IMR-90 (cell line): ENCODE measurements around the gene P2RY14. TPM values are rescaled to one million over a fixed set of nuclear protein-coding genes. Genes with fewer than 3 reads are reported as not detected.

ENCODE experiments used
- ATAC-seq: fragments of 200-7000 bp; cut with Tn5 transposase; 2 replicates; pipeline ENCODE4 v1.9.1; 2020; ENCODE audit warnings: low read depth, mild to moderate bottlenecking, moderate library complexity
- BruUV-seq: library from RNA; stranded (reverse); fragments of 400-500 nt; replicated peaks from 2 replicates; lab custom pipeline; 2021; lab: Mats Ljungman, UMichigan
- CTCF ChIA-PET: fragments of 300-600 bp; formaldehyde crosslinking; extraction: SDS; loops from one replicate; lab custom pipeline; 2021; ENCODE audit warnings: antibody characterized with exemption; lab: Yijun Ruan, JAX
- POLR2A ChIA-PET: fragments of 300-600 bp; sonication (Branson Sonifier 250); formaldehyde crosslinking; loops from one replicate; lab custom pipeline; 2022; ENCODE audit warnings: antibody characterized with exemption; ENCODE audit not compliant: unreplicated experiment; lab: Charles Lee
- DNase-seq: peaks from one replicate; pipeline ENCODE4 v3.0.0; 2013
- H2AFZ ChIP-seq: replicated peaks from 2 replicates; pipeline ENCODE3; 2013; ENCODE audit warnings: low read length, mild to moderate bottlenecking; ENCODE audit not compliant: poor library complexity
- H2AK5ac ChIP-seq: 2 replicates; pipeline ENCODE4 v1.6.1; 2013; ENCODE audit warnings: low read depth, low read length, inconsistent platforms
- H2AK9ac ChIP-seq: replicated peaks from 2 replicates; pipeline ENCODE3; 2013; ENCODE audit warnings: mild to moderate bottlenecking, low read depth, low read length, moderate library complexity; ENCODE audit not compliant: poor library complexity
- H2BK120ac ChIP-seq: 2 replicates; pipeline ENCODE4 v1.6.1; 2013; ENCODE audit warnings: low read depth, low read length, inconsistent platforms
- H2BK15ac ChIP-seq: 3 replicates; pipeline ENCODE4 v1.6.1; 2013; ENCODE audit warnings: low read depth, low read length, inconsistent platforms
- H2BK20ac ChIP-seq: 2 replicates; pipeline ENCODE4 v1.6.1; 2013; ENCODE audit warnings: low read depth, mild to moderate bottlenecking, inconsistent platforms, low read length, moderate library complexity
- H2BK5ac ChIP-seq: 2 replicates; pipeline ENCODE4 v1.6.1; 2013; ENCODE audit warnings: mild to moderate bottlenecking, low read depth, low read length, inconsistent platforms; ENCODE audit not compliant: poor library complexity, severe bottlenecking
- H3K14ac ChIP-seq: replicated peaks from 2 replicates; pipeline ENCODE4 v1.6.1; 2013; ENCODE audit warnings: low read depth, low read length, inconsistent platforms
- H3K18ac ChIP-seq: 2 replicates; pipeline ENCODE4 v1.6.1; 2013; ENCODE audit warnings: low read depth, low read length, control low read depth
- H3K23ac ChIP-seq: 2 replicates; pipeline ENCODE4 v1.6.1; 2013; ENCODE audit warnings: low read depth, low read length, inconsistent platforms
- H3K27ac ChIP-seq: 2 replicates; pipeline ENCODE4 v1.5.1; 2013; ENCODE audit warnings: mild to moderate bottlenecking, control low read depth, low read length; ENCODE audit not compliant: insufficient read depth
- H3K27me3 ChIP-seq: 2 replicates; pipeline ENCODE4 v1.6.1; 2013; ENCODE audit warnings: low read length; ENCODE audit not compliant: control insufficient read depth, insufficient read depth
- H3K36me3 ChIP-seq: 2 replicates; pipeline ENCODE4 v1.6.1; 2013; ENCODE audit warnings: low read length, mixed read lengths; ENCODE audit not compliant: control insufficient read depth, insufficient read depth
- H3K4ac ChIP-seq: 2 replicates; pipeline ENCODE4 v1.6.1; 2013; ENCODE audit warnings: low read depth, low read length, inconsistent platforms
- H3K4me1 ChIP-seq: 2 replicates; pipeline ENCODE4 v1.6.1; 2013; ENCODE audit warnings: low read length, mixed read lengths; ENCODE audit not compliant: control insufficient read depth, insufficient read depth
- H3K4me2 ChIP-seq: 2 replicates; pipeline ENCODE4 v1.6.1; 2013; ENCODE audit warnings: low read depth, mild to moderate bottlenecking, control low read depth, low read length, moderate library complexity
- H3K4me3 ChIP-seq: 2 replicates; pipeline ENCODE4 v1.5.1; 2013; ENCODE audit warnings: low read depth, mild to moderate bottlenecking, control low read depth, low read length, moderate library complexity; ENCODE audit not compliant: insufficient read depth
- H3K56ac ChIP-seq: 2 replicates; pipeline ENCODE4 v1.6.1; 2013; ENCODE audit warnings: low read length, inconsistent platforms; ENCODE audit not compliant: insufficient read depth; ENCODE audit errors: extremely low read depth
- H3K79me1 ChIP-seq, 2 experiments: 2 replicates each; pipeline ENCODE4 v1.6.1; 2013; ENCODE audit warnings: low read length in 2 of 2, inconsistent platforms in 1 of 2, low read depth in 1 of 2
- H3K9ac ChIP-seq: 2 replicates; pipeline ENCODE4 v1.6.1; 2013; ENCODE audit warnings: low read depth, low read length, control low read depth
- H3K9me1 ChIP-seq: 2 replicates; pipeline ENCODE4 v1.6.1; 2013; ENCODE audit warnings: low read length, inconsistent platforms; ENCODE audit not compliant: insufficient read depth
- H3K9me3 ChIP-seq: 2 replicates; pipeline ENCODE4 v1.6.1; 2013; ENCODE audit warnings: low read length; ENCODE audit not compliant: control insufficient read depth, insufficient read depth
- H4K20me1 ChIP-seq: 2 replicates; pipeline ENCODE4 v1.6.1; 2013; ENCODE audit warnings: low read length, inconsistent platforms; ENCODE audit not compliant: insufficient read depth
- H4K5ac ChIP-seq: 2 replicates; pipeline ENCODE4 v1.6.1; 2013; ENCODE audit warnings: mild to moderate bottlenecking, low read depth, low read length, control low read depth
- H4K8ac ChIP-seq, 2 experiments: 2 replicates each; pipeline ENCODE4 v1.6.1; 2013; ENCODE audit warnings: low read depth in 2 of 2, low read length in 2 of 2, control low read depth in 1 of 2, inconsistent platforms in 1 of 2
- H4K91ac ChIP-seq: 2 replicates; pipeline ENCODE4 v1.6.1; 2013; ENCODE audit warnings: low read depth, low read length, inconsistent platforms; ENCODE audit not compliant: insufficient read depth
- CHD1 ChIP-seq: IDR thresholded peaks from 2 replicates; pipeline ENCODE4 v1.6.1; 2012; ENCODE audit warnings: low read depth, low read length, improper control_type of control experiment
- CTCF ChIP-seq: conservative IDR thresholded peaks from 2 replicates; pipeline ENCODE4 v1.5.1; 2012; ENCODE audit warnings: mild to moderate bottlenecking, low read depth, low read length, improper control_type of control experiment
- FOS ChIP-seq: fragments of 150-350 bp; IDR thresholded peaks from 2 replicates; pipeline ENCODE4 v1.6.1; 2016; ENCODE audit warnings: low read depth, low read length
- WGBS, 2 experiments: methylation state at CpG; one replicate each; pipeline versions ENCODE4 v1.1.5 to v1.1.7; 2013; ENCODE audit warnings: missing lambda C conversion rate in 2 of 2; ENCODE audit not compliant: insufficient read length in 1 of 2; ENCODE audit errors: extremely low coverage in 2 of 2; 5-methylcytosine and 5-hydroxymethylcytosine counted together
- dilution Hi-C: fragments of 300-500 bp; cut with HindIII; formaldehyde crosslinking; loops from one replicate; pipeline ENCODE4 v1.14.3; 2018; ENCODE audit warnings: low sequenced_read_pairs; ENCODE audit not compliant: unreplicated experiment
- in situ Hi-C: fragments of 300-500 bp; cut with MboI; formaldehyde crosslinking; loops from 3 replicates; pipeline ENCODE4 v1.14.3; 2019; ENCODE audit warnings: low sequenced_read_pairs, inconsistent platforms, mixed read lengths
- intact Hi-C: fragments of 100-400 bp; cut with micrococcal nuclease; formaldehyde crosslinking; loops from 2 replicates; pipeline ENCODE4 v1.10.0; 2022
- polyA plus RNA-seq, 3 experiments: library from polyadenylated mRNA; depleted of rRNA; stranded (reverse); fragments of >200 nt; gene quantifications; 2 replicates each; pipeline ENCODE4 v1.2.3, GENCODE V29; 2012; ENCODE audit warnings: low replicate concordance in 1 of 3
- total RNA-seq: library from RNA; depleted of rRNA; stranded (reverse); fragments of >200 nt; gene quantifications from 2 replicates; pipeline ENCODE4 v1.2.3, GENCODE V29; 2012

The P2RY14 gene
- total and polyA plus RNA-seq, 2 of the 4 experiments (the other 2 are of a cell fraction), result not detected

DNA sequence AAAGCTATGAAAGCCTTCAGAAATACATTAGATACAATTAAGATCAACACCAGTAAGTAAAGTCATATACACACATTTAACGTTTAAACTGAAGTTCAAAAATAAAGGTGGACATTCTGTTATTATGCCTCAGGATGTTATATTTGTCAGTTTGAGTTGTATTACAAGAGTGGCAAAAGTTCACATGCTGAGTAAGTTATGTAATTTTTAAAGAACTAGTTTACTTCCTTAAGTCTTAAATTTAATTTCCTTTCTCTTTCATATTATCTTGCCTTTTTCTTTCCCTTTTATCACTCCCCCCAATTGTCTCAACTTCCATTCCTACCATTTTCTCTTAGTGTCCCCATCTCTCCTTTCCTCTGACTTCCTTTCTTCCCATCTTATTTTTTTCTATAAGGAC lies 43.2 kb upstream of the P2RY14 start:
- H3K4me1 ChIP-seq, result peaks cover 14% of the 10 kb centered on the region
- H4K20me1 ChIP-seq, result no peaks in the 10 kb centered on the region
- CTCF ChIA-PET, result no interaction called here

More for the DNA sequence above, 43.2 kb upstream of the P2RY14 start:
- Histone ChIP-seq H3K9me1 (peaks cover 5% of the 10 kb centered on the region; the same call in 1 of the 2 replicates), H3K9me3 (no peaks in the 10 kb centered on the region), H3K9ac (no peak overlapping the region), H2BK15ac (no peak overlapping the region), H2BK5ac (no peak overlapping the region), H2BK120ac (no peak overlapping the region), H3K27me3 (no peaks in the 10 kb centered on the region), H2AFZ (no peak overlapping the region), H4K8ac (no peak overlapping the region), H2AK5ac (no peak overlapping the region), H3K4ac (no peak overlapping the region), H2AK9ac (no peak overlapping the region), H2BK20ac (no peak overlapping the region), H3K27ac (no peak overlapping the region), H3K56ac (no peak overlapping the region), H4K5ac (no peak overlapping the region), H3K14ac (no peak overlapping the region), H3K18ac (no peak overlapping the region), H3K4me2 (no peak overlapping the region), H3K79me1 (no peaks in the 10 kb centered on the region), H4K91ac (no peak overlapping the region), H3K23ac (no peak overlapping the region), H3K4me3 (no peak overlapping the region), H3K36me3 (no peaks in the 10 kb centered on the region)
- TF ChIP-seq CHD1 (no peak), CTCF (no peak), FOS (no peak)
- no peak for ATAC-seq
- POLR2A ChIA-PET, result no interaction called here
- WGBS, 2 experiments, result no CpG with 5 or more reads among the region's 1 CpG
- intact Hi-C loops, result no loop called here
- no peak for DNase-seq
- dilution Hi-C loops, result no loop called here
- in situ Hi-C loops, result no loop called here
- no TSS peak for BruUV-seq
